Smooth muscle cell of trachea (primary cell): ENCODE measurements around the gene PRELID3B. TPM values are rescaled to one million over a fixed set of nuclear protein-coding genes. Genes with fewer than 3 reads are reported as not detected.

Experiments used
- total RNA-seq: library from RNA; depleted of rRNA; stranded (reverse); fragments of >200 nt; gene quantifications from 2 replicates; pipeline ENCODE4 v1.2.1, GENCODE V29; 2014

The PRELID3B gene
- total RNA-seq = 64.7 and 70.0 TPM in 2 replicates

DNA sequence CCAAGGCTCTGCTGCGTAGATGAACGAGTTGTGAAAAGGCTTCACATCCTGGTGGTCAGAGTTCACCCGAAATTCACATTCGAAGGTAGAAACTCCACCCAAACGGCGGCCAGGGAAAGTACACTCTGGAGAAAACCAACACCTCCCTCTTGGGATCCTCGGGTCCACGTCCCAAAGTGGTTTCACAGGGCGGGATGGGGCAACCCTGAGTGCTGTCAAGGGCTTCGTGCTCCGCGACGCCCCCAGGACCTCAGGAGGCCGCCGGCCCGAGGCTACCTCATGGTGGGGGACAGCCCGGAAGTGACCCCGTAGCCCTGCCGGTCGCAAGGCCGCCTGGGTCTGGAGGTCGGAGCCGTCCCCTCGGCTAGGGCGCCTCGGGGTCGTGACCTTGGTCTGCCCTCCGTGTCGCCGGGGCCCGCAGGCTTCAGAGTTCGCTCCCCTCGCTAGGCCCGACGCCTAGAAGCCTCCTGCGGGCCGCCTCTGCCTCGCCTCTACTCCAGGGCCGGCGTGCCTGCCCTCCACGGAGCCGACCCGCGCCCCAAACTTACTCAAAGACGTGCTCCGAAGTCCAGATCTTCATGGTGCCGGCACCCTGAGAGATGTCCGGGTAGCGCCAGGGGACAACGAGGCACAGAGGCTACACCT, at the start of gene PRELID3B:
TSS of gene PRELID3B (minus strand) at position 636 of the 645 bp plus-strand sequence. CDS start at position 580, 56 bp downstream.

DNA sequence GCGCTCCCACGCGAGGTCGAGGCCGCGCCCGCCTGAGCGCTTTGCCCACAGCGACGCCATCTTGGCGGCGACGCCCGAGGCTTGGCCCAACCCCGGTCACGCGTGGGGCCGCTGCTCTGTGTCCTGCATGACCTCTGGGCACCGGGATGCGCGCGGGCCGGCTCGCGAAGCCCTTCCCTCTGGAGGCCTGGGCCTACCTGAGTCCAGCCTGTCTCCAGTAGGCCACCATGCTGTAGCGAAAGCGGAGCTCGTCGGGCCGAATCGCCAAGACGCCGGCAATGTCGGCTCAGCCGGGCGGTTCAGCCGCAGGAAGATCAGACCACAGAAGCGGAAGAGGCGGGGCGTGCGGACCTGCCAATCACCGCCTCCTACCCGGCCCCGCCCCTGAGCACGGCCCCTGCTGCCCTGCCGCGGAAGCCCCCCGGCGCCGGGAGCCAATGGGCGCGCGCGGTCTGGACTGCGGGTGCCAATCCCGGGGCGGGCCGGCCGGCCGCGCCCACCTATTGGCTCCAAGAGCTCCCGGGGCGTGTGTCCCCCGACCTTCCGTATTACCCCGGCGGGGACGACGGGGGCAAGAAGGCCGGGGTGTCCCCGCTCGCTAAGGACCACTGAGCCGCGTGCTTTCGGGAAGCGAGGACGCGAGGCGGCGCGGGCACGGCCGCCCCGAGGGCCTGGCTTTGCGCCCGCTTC, 10.4 kb downstream of the PRELID3B start, which contains the start of gene ATP5F1E:
TSS of gene ATP5F1E (minus strand) at position 313 of the 690 bp plus-strand sequence. CDS start at position 229, 84 bp downstream.

DNA sequence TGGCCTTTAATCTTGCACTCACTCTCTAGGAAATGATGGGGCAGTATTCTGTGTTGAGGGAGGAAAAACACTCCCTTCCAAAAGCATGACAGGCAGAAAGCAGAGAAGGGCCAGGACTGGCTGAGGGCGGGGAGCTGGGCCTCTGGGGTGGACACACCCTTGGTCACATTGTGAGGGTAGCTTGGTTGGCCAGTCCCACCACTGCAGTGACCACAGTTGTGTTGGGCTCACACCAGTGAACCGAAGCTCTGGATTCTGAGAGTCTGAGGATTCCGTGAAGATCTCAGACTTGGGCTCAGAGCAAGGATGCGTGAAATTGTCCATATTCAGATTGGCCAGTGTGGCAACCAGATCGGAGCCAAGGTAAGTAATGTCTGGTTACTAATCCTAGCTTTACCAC, 23.4 kb downstream of the PRELID3B start, which contains the start of gene TUBB1:
TSS of gene TUBB1 (plus strand) at position 213 of the 400 bp plus-strand sequence. CDS start at position 307, 94 bp downstream.

DNA sequence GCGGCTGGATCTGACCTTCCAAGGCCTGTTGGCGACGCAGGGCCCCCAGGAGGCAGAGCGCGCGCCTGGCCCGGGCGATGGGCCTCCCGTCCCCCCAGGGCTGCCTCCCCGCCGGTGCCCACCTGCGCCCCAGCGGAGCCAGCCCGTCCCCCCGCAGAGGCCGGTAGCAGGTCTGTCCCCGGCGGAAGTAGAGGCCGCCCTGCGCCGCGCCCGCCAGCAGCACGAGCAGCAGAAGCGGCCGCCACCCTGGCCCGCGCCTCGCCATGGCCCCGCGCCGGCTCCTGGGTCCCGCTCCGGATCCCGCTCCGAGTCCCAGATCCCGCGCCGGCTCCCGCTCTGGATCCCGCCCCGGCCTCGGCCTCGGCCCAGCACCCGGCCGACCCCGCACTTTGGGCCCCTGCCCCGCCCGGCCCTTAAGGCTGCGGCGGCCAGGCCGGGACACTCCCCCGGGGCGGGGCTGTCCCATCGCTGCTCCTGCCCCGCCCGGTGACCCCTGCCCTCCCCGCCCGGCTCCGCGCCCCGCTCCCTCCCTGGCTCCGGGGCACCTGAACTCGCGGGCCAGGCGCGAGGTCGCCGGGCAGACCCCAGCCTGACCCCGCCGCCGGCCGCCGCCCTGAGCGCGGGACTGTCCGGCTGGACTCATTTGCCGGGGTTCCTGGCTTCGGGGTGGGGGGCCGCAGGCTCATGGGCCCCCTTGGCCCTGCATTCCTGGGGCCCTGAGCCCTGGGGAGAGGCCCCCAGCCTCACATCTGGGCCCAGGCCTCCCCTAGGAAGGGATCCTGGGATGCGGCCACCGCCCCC, 35.5 kb downstream of the PRELID3B start, which contains the start of gene CTSZ:
TSS of gene CTSZ (minus strand) at position 391 of the 801 bp plus-strand sequence. CDS start at position 265, 126 bp downstream.

Other genes with a start within 250 kb of the PRELID3B start
- gene GNAS-AS1, start 191.9 kb downstream of the PRELID3B start, total RNA-seq = 1.2 and 1.3 TPM in 2 replicates
- 497 and 565 TPM in 2 replicates for gene GNAS, start 190.1 kb downstream of the PRELID3B start, total RNA-seq
- 57.6 and 67.2 TPM in 2 replicates for gene NELFCD, start 61.5 kb downstream of the PRELID3B start, total RNA-seq
- 136 and 168 TPM in 2 replicates for gene CTSZ, start 35.5 kb downstream of the PRELID3B start, total RNA-seq
- gene TUBB1, start 23.4 kb downstream of the PRELID3B start, total RNA-seq = not detected in 2 replicates
- gene ATP5F1E, start 10.5 kb downstream of the PRELID3B start, total RNA-seq = 23.2 and 27.6 TPM in 2 replicates
- not detected in 2 replicates for gene ZNF831, start 121.0 kb upstream of the PRELID3B start, total RNA-seq